ENCODE data around the gene ACY1.
"Not testable (repeated sequence)": the region's sequence is repeated elsewhere in the genome, so short reads cannot be mapped to it uniquely, and the experiment has no call there.

Gene ACY1

DNA sequence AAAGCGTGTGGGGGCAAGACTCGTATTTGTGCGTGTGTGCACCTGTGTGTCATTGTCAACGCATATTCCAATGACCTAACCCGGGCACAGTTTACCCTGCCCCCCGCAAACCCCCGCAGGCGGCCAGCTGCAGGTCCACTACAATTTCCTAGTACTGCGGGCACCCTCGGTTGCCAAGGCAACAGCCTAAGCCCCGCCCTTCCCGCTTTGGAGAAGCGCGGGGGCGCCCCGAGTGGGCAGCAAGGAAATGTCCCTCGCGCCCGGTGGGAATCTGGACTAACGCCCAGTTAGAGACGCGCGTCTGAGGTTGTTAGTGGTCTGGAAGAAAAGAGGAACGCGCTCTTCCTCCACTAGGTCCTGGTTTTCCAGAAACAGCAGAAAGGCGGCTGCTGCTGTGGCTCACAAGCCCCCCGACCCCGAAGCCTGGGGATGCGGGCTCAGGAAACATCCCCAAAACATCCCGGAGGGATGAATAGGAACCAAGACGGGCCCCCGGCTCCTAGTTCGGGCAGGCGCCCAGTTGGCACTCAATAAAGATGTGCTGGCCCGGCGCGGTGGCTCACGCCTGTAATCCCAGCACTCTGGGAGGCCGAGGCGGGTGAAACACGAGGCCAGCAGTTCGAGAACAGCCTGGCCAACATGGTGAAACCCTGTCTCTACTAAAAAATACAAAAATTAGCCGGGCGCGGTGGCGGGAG lies 7.3 kb upstream of the ACY1 start:
- Mint-ChIP-seq H3K4me1 (ENCODE audit: low read depth) (peaks cover 51% of the 10 kb centered on the region), H3K4me3 (peak overlapping the region; percentile 92), H3K36me3 (ENCODE audit: low read depth) (peaks cover 23% of the 10 kb centered on the region), H3K9me3 (no peaks in the 10 kb centered on the region), H3K27me3 (no peaks in the 10 kb centered on the region), H3K27ac (peak overlapping the region; percentile 96)
- intact Hi-C loops (cut with micrococcal nuclease), result no loop called here

DNA sequence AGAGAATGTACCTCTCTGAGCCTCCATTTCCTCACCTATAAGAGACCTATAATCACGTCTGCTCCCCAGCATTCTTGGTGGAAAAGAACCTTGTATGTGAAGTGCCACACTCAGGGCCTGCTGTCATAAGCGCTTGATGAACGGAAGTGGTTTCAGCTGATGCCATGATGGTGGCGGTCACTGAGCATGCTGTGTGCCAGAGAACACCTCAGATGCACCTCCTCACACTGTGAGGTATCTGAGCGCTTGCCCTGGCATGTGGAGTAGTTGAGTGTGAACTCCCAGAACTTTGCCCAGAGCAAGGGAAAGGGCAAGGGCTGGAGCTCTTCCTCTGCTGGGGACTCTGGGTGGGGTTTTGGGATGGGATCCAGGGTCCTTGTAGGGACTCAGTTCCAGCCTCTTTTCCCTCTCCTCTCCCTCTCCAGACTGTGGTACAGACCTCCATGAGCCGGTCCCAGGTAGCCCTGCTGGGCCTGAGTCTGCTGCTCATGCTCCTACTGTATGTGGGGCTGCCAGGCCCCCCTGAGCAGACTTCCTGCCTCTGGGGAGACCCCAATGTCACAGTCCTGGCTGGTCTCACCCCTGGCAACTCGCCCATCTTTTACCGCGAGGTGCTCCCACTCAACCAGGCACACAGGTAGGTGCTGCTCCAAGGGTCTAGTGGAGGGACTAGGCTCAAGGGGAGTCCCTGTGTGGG lies 5.7 kb upstream of the ACY1 start:
- no peak overlapping the region for H3K4me3 Mint-ChIP-seq
- H3K27ac Mint-ChIP-seq, result no peak overlapping the region
- H3K27me3 Mint-ChIP-seq, result no peaks in the 10 kb centered on the region
- no peaks in the 10 kb centered on the region for H3K9me3 Mint-ChIP-seq
- peaks cover 30% of the 10 kb centered on the region for H3K36me3 Mint-ChIP-seq (ENCODE audit: low read depth)
- H3K4me1 Mint-ChIP-seq (ENCODE audit: low read depth), result peaks cover 58% of the 10 kb centered on the region
- intact Hi-C loops (cut with micrococcal nuclease), result no loop called here

DNA sequence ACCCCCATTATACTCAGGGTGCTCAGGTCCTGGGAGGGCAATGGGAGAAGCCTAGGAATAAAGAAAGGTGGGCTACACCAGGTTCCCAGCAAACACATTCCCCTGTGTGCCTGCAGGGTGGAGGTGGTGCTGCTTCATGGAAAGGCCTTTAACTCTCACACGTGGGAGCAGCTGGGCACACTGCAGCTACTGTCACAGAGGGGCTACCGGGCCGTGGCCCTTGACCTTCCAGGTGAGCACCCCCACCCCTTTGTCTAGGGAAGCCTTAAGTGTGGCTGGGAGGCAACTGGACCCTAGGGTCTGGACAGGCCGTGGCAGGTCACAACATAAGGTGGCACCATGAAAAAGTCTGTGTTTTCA lies 5.2 kb upstream of the ACY1 start:
- H3K4me1 Mint-ChIP-seq (ENCODE audit: low read depth), result peaks cover 62% of the 10 kb centered on the region
- no peak overlapping the region for H3K27ac Mint-ChIP-seq
- H3K27me3 Mint-ChIP-seq, result no peaks in the 10 kb centered on the region
- intact Hi-C loops (cut with micrococcal nuclease), result no loop called here
- H3K4me3 Mint-ChIP-seq, result no peak overlapping the region
- H3K9me3 Mint-ChIP-seq, result no peaks in the 10 kb centered on the region
- peaks cover 35% of the 10 kb centered on the region for H3K36me3 Mint-ChIP-seq (ENCODE audit: low read depth)

DNA sequence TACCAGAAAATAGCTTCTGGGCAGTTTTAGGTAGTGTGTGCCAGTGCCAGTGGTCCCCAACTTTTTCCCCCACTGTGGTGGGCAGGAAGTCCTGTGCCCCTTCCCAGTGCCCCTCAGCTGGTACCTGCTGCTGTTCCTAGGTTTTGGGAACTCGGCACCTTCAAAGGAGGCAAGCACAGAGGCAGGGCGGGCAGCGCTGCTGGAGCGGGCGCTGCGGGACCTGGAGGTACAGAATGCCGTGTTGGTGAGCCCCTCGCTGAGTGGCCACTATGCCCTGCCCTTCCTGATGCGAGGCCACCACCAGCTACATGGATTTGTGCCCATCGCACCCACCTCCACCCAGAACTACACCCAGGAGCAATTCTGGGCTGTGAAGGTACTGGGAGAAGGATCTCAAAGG lies 3.1 kb upstream of the ACY1 start:
- H3K27me3 Mint-ChIP-seq, result no peaks in the 10 kb centered on the region
- H3K4me1 Mint-ChIP-seq (ENCODE audit: low read depth), result peaks cover 61% of the 10 kb centered on the region
- H3K9me3 Mint-ChIP-seq, result no peaks in the 10 kb centered on the region
- H3K4me3 Mint-ChIP-seq, result no peak overlapping the region
- peak overlapping the region; percentile 4 for H3K27ac Mint-ChIP-seq
- peaks cover 25% of the 10 kb centered on the region for H3K36me3 Mint-ChIP-seq (ENCODE audit: low read depth)
- intact Hi-C loops (cut with micrococcal nuclease), result no loop called here

DNA sequence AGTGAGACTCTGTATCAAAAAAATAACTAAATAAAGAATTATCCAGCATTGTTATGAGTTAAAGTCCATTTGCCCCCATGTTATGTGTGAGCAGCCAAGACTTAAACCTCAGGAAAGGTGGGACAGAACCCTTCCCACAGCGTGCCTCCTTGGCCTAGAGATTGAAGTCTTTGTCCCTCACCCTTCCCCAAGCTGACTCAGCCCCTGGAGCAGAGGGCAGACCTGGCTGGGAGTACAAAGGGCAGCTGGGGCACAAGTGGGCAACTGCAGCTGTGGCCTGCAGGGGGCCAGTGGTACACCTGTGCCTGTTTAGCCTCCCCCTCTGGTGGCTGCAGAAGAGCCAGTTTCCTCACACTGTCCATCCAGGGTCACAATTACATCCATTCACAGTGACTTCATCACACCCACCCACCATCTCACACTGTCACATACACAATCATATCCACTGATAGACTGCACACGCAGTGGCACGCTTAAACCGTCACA lies 940 bp upstream of the ACY1 start:
- intact Hi-C loops (cut with micrococcal nuclease), result no loop called here
- Mint-ChIP-seq H3K4me3 (peak overlapping the region; percentile 89), H3K4me1 (ENCODE audit: low read depth) (peaks cover 49% of the 10 kb centered on the region), H3K27me3 (no peaks in the 10 kb centered on the region), H3K36me3 (ENCODE audit: low read depth) (peaks cover 20% of the 10 kb centered on the region), H3K9me3 (no peaks in the 10 kb centered on the region), H3K27ac (peak overlapping the region; percentile 90)

DNA sequence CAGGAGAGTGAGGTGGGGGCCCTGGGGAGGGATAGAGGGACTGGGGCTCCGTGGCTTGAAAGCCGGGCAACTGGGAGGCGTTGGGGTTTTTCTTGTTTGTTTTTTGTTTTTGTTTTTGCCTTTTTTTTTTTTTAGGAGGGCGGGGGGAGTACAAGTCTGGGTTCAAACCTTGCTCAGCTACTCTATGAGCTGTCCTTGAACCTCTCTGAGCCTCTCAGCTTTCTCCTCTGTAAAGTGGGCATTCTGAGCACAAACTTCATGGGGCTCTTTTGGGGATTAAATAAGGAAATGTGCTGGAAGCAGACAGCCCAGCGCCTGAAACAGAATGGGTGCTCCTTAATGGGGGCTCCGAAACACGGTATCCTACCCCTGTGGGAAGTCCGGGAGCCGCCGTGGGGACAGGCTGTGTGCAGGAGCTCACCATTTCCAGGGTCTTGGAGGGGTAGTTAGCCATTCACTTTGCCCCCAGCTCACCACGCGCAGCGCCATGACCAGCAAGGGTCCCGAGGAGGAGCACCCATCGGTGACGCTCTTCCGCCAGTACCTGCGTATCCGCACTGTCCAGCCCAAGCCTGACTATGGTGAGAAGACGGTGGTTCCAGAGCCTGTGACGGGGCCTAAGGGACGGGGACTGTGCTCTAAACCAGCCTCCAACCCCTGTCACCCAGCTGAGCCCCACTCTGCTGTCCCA lies 388 bp downstream of the ACY1 start:
- Mint-ChIP-seq H3K9me3 (no peaks in the 10 kb centered on the region), H3K27me3 (no peaks in the 10 kb centered on the region), H3K36me3 (ENCODE audit: low read depth) (peaks cover 27% of the 10 kb centered on the region), H3K4me3 (peak overlapping the region; percentile 89), H3K27ac (peak overlapping the region; percentile 90), H3K4me1 (ENCODE audit: low read depth) (peaks cover 46% of the 10 kb centered on the region)
- intact Hi-C loops (cut with micrococcal nuclease), result no loop called here

DNA sequence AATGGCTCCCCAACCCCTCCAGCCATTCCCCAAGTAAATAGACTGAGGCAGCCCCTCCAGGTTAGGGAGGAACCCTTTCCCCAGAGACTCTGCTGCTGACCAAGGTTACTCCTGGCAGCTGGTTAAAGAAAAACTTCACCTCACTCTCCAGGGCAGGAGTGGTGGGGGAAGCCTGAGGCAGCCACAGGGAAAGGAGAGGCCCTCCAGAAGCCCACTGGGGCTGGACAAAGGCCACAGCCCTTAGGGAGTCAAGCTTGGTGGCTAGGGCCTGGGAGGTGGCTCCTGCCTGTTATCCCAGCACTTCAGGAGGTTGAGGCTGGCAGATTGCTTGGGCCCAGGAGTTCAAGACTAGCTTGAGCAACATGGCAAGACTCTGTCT lies 923 bp downstream of the ACY1 start:
- Mint-ChIP-seq H3K36me3 (ENCODE audit: low read depth) (peaks cover 32% of the 10 kb centered on the region), H3K9me3 (no peaks in the 10 kb centered on the region), H3K27ac (peak overlapping the region; percentile 90), H3K4me3 (peak overlapping the region; percentile 35), H3K4me1 (ENCODE audit: low read depth) (peaks cover 46% of the 10 kb centered on the region), H3K27me3 (no peaks in the 10 kb centered on the region)
- intact Hi-C loops (cut with micrococcal nuclease), result no loop called here

DNA sequence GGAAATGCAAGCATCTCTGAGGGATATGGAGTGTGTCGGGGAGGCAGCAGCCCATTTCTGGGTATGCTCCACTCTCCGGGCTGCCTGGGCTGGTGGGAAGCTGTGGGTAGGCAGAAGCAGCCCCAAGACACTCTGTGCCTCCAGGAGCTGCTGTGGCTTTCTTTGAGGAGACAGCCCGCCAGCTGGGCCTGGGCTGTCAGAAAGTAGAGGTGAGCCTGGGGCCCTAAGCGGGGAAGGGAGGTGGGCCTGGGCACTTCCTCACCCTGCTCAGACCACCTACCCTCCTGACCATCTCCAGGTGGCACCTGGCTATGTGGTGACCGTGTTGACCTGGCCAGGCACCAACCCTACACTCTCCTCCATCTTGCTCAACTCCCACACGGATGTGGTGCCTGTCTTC lies 1.7 kb downstream of the ACY1 start:
- no peak overlapping the region for H3K4me3 Mint-ChIP-seq
- intact Hi-C loops (cut with micrococcal nuclease), result no loop called here
- peaks cover 46% of the 10 kb centered on the region for H3K4me1 Mint-ChIP-seq (ENCODE audit: low read depth)
- peaks cover 32% of the 10 kb centered on the region for H3K36me3 Mint-ChIP-seq (ENCODE audit: low read depth)
- no peaks in the 10 kb centered on the region for H3K27me3 Mint-ChIP-seq
- H3K27ac Mint-ChIP-seq, result no peak overlapping the region
- H3K9me3 Mint-ChIP-seq, result no peaks in the 10 kb centered on the region

DNA sequence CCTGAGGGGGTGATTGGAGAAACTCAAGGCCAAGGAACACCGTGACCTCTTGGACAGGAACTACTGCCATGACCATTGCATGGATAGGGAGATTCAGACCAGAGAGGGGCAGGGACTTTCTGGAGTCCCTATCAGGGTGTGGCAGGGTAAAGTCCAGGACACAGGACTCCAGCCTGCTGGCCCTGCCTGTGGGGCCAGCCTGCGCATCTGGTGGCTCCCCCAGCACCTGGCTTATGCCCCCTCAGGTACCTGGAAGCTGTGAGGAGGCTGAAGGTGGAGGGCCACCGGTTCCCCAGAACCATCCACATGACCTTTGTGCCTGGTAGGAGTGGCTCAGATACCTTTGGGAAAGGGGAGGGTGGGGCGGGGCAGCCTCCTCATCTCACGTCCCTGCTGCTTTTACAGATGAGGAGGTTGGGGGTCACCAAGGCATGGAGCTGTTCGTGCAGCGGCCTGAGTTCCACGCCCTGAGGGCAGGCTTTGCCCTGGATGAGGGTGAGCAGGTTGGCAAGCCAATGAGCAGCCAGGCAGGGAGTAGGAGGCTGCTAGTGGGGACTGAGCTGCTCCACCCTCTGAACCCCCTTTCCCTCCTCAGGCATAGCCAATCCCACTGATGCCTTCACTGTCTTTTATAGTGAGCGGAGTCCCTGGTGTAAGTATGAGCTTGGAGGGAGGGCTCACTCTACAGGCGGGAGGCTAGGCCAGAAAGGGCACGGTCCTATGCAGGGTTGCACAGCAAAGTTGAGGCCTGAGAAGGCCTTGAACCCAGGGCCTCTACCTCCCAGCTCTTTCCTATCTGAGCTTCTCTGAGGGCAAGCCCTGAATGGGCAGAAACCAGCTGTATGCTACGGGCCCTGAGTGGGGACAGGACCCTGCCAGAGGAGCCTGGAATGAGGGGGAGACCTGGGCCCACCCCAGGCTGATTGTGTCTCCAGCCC lies 2.9 kb downstream of the ACY1 start:
- Mint-ChIP-seq H3K9me3 (no peaks in the 10 kb centered on the region), H3K27ac (no peak overlapping the region), H3K4me1 (ENCODE audit: low read depth) (peaks cover 40% of the 10 kb centered on the region), H3K27me3 (no peaks in the 10 kb centered on the region), H3K4me3 (no peak overlapping the region), H3K36me3 (ENCODE audit: low read depth) (peaks cover 29% of the 10 kb centered on the region)
- intact Hi-C loops (cut with micrococcal nuclease), result no loop called here

DNA sequence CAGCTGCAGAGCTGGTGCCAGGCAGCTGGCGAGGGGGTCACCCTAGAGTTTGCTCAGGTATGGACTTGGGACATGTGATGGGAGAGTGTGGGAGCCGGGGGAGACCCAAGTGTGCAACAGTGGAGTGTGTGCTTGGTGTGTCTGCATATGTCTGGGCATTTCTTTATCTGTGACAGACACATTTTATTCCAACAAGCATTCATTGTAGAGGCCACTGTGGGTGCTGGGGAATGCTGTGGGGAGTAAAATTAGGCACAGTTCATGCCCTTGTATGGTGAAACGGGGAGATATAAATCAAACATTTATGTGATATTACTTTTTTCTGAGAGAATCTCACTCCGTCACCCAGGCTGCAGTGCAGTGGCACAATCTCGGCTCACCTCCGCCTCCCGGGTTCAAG lies 4.2 kb downstream of the ACY1 start:
- Mint-ChIP-seq H3K4me1 (ENCODE audit: low read depth) (peaks cover 33% of the 10 kb centered on the region), H3K4me3 (no peak overlapping the region), H3K27ac (no peak overlapping the region), H3K36me3 (ENCODE audit: low read depth) (peaks cover 39% of the 10 kb centered on the region), H3K9me3 (no peaks in the 10 kb centered on the region), H3K27me3 (no peaks in the 10 kb centered on the region)
- intact Hi-C loops (cut with micrococcal nuclease), result no loop called here

DNA sequence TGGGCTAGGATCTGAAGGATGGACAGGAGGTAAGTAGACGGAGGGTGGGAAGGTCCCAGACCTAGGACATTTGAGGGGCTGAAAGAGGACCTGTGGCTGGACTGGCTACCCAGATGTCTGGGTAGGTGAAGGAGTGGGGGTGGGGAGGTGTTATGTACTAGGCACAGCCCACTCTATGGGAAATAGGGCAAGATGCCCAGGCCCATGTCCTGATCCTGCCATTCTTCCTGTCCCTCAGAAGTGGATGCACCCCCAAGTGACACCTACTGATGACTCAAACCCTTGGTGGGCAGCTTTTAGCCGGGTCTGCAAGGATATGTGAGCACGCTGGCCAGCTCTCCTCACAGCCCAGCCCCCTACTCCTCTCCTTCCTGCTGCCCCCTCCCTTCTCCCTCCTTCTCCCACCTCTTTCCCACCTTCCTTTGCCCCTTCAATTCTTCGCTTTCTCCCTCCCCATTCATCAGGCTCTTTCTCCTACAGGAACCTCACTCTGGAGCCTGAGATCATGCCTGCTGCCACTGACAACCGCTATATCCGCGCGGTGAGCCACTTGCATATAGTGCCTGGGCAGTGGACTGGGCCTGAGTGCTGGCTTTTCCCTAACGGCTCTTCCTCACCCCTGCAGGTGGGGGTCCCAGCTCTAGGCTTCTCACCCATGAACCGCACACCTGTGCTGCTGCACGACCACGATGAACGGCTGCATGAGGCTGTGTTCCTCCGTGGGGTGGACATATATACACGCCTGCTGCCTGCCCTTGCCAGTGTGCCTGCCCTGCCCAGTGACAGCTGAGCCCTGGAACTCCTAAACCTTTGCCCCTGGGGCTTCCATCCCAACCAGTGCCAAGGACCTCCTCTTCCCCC lies 5.2 kb downstream of the ACY1 start:
- Mint-ChIP-seq H3K9me3 (no peaks in the 10 kb centered on the region), H3K36me3 (ENCODE audit: low read depth) (peaks cover 42% of the 10 kb centered on the region), H3K4me3 (no peak overlapping the region), H3K27ac (no peak overlapping the region), H3K27me3 (no peaks in the 10 kb centered on the region), H3K4me1 (ENCODE audit: low read depth) (peaks cover 28% of the 10 kb centered on the region)
- intact Hi-C loops (cut with micrococcal nuclease), result no loop called here

DNA sequence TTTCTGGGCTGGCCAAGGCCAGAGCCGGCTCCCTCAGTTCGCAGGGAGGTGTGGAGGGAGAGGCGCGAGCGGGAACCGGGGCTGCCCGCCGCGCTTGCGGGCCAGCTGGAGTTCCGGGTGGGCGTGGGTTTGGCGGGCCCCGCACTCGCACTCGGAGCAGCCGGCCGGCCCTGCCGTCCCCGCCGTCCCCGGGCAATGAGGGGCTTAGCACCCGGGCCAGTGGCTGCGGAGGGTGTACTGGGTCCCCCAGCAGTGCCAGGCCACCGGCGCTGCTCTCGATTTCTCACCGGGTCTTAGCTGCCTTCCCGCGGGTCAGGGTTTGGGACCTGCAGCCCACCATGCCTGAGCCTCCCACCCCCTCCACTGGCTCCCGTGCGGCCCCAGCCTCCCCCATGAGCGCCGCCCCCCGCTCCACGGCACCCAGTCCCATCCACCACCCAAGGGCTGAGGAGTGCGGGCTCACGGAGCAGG lies 7.2 kb downstream of the ACY1 start:
- H3K4me1 Mint-ChIP-seq (ENCODE audit: low read depth), result peaks cover 27% of the 10 kb centered on the region
- peaks cover 62% of the 10 kb centered on the region for H3K36me3 Mint-ChIP-seq (ENCODE audit: low read depth)
- H3K4me3 Mint-ChIP-seq; H3K27me3 Mint-ChIP-seq; H3K9me3 Mint-ChIP-seq; intact Hi-C loops (cut with micrococcal nuclease); H3K27ac Mint-ChIP-seq: not testable (repeated sequence)
